Measurements from ENCODE around the gene CYBC1. TPM values are rescaled to one million over a fixed set of nuclear protein-coding genes. Genes with fewer than 3 reads are reported as not detected.
A peak's percentile ranks its signal among the peaks of the same experiment; 100 is the strongest.

CYBC1 gene
- polyA plus RNA-seq, 2 of the 4 experiments (the other 2 are of a cell fraction) = 81.8 to 86.5 TPM

- no peak for TF ChIP-seq E2F6 (IDR thresholded peaks at IDR 0.05; ENCODE audit: borderline replicate concordance, low read depth)
- TF ChIP-seq CBX8 (IDR thresholded peaks at IDR 0.05) = no peak
- no peak for ATAC-seq
- no peak overlapping the region for H3K4me3 ChIP-seq
- H3K27ac ChIP-seq = no peak overlapping the region
- FAIRE-seq = no peak
- H3K4me1 ChIP-seq = peaks cover 15% of the 10 kb centered on the region
- ChIA-PET CTCF (no interaction called here), POLR2A (no interaction called here)
- H3K4me2 ChIP-seq = no peak overlapping the region
- no peak for DNase-seq (ENCODE audit: low read depth in 1 of 2, low spot score in 1 of 2)
- whole genome bisulfite sequencing (ENCODE audit: missing lambda C conversion rate) = 89% methylated on average over 3 of the region's 3 CpGs
- H3K9me3 ChIP-seq = no peaks in the 10 kb centered on the region
Observed at GRCh38 chr17:82452162-82452561, 1.6 kb upstream of the CYBC1 start.

- peak overlapping the region; percentile 69 for H3K4me2 ChIP-seq
- FAIRE-seq (no peak), DNase-seq (ENCODE audit: low read depth in 1 of 2, low spot score in 1 of 2) (no peak), ATAC-seq (peak in 1 of 2 experiments; percentile 8; a peak in 1 of 6 replicates)
- CTCF ChIA-PET = no interaction called here
- no peaks in the 10 kb centered on the region for H3K9me3 ChIP-seq
- 61% methylated on average over 18 of the region's 18 CpGs for WGBS (ENCODE audit: missing lambda C conversion rate)
- peaks cover 13% of the 10 kb centered on the region; the same call in 2 of the 3 replicates for H3K4me1 ChIP-seq
- peak overlapping the region; percentile 85 to 91 for H3K27ac ChIP-seq
- peak overlapping the region; percentile 77 for H3K4me3 ChIP-seq
- TF ChIP-seq KDM1A (IDR thresholded peaks at IDR 0.05; ENCODE audit: low read depth) (peak; percentile 60; the same call in 1 of the 2 replicates), PBX3 (IDR thresholded peaks at IDR 0.05) (no peak)
- POLR2A ChIA-PET = no interaction called here
Observed at GRCh38 chr17:82449883-82450356, 632 bp downstream of the CYBC1 start.

GRCh38 chr17:82449131-82449882 is 1.2 kb downstream of the CYBC1 start:
- POLR2A ChIA-PET = no interaction called here
- ATAC-seq (no peak), FAIRE-seq (no peak), DNase-seq (ENCODE audit: low read depth in 1 of 2, low spot score in 1 of 2) (no peak)
- TF ChIP-seq EP300 (IDR thresholded peaks at IDR 0.05) = no peak
- TF ChIP-seq ZC3H11A (IDR thresholded peaks at IDR 0.05) = no peak
- TF ChIP-seq RNF2 (IDR thresholded peaks at IDR 0.05; ENCODE audit: borderline replicate concordance, low read depth) = no peak
- TF ChIP-seq SMC3 (IDR thresholded peaks at IDR 0.05) = no peak
- no peak for TF ChIP-seq ZFP36 (IDR thresholded peaks at IDR 0.05; ENCODE audit: borderline replicate concordance, partially characterized antibody)
- no peak for TF ChIP-seq RARB (CRISPR knock-in tag; IDR thresholded peaks at IDR 0.05)
- no peak for TF ChIP-seq NPAS2 (CRISPR knock-in tag; IDR thresholded peaks at IDR 0.05; ENCODE audit: borderline replicate concordance)
- no peak for TF ChIP-seq CTCF (IDR thresholded peaks at IDR 0.05)
- 91% methylated on average over 30 of the region's 30 CpGs for WGBS (ENCODE audit: missing lambda C conversion rate)
- Histone ChIP-seq H3K27ac (peak overlapping the region in 1 of 2 experiments; percentile 91; a peak in 4 of 6 replicates), H3K4me1 (peaks cover 13% of the 10 kb centered on the region; the same call in 2 of the 3 replicates), H3K4me3 (peak overlapping the region; percentile 77), H3K9me3 (no peaks in the 10 kb centered on the region), H3K4me2 (peak overlapping the region; percentile 69)
- CTCF ChIA-PET = no interaction called here

- POLR2A ChIA-PET = interaction anchor here (0.6 kb wide), 1 partner anchor 30 kb away, joined by 5 read pairs; the partner anchor contains the start of gene HEXD
- ATAC-seq (no peak), FAIRE-seq (no peak), DNase-seq (ENCODE audit: low read depth in 1 of 2, low spot score in 1 of 2) (no peak)
- no peak overlapping the region for H3K4me2 ChIP-seq
- H3K4me1 ChIP-seq = peaks cover 13% of the 10 kb centered on the region; the same call in 2 of the 3 replicates
- no peaks in the 10 kb centered on the region for H3K9me3 ChIP-seq
- no peak overlapping the region for H3K27ac ChIP-seq
- 93% methylated on average over 11 of the region's 11 CpGs for WGBS (ENCODE audit: missing lambda C conversion rate)
- CTCF ChIA-PET = interaction anchor here (0.7 to 1.0 kb wide), 2 partner anchors 10 to 148 kb away, joined by 3 to 5 read pairs; no protein-coding TSS in a partner anchor
- H3K4me3 ChIP-seq = no peak overlapping the region
- TF ChIP-seq HDAC2 (IDR thresholded peaks at IDR 0.05) (no peak), FOXS1 (CRISPR knock-in tag; IDR thresholded peaks at IDR 0.05) (no peak), REST (IDR thresholded peaks at IDR 0.05) (no peak), RNF2 (IDR thresholded peaks at IDR 0.05; ENCODE audit: borderline replicate concordance, low read depth) (no peak), ZNF302 (CRISPR knock-in tag; IDR thresholded peaks at IDR 0.05) (no peak), FOSL2 (IDR thresholded peaks at IDR 0.05) (no peak), FOSL2 (CRISPR knock-in tag; IDR thresholded peaks at IDR 0.05) (no peak), HES2 (IDR thresholded peaks at IDR 0.05) (no peak), BCL3 (IDR thresholded peaks at IDR 0.05) (no peak), NPAS2 (CRISPR knock-in tag; IDR thresholded peaks at IDR 0.05; ENCODE audit: borderline replicate concordance) (no peak), EP300 (IDR thresholded peaks at IDR 0.05) (no peak)
Observed at GRCh38 chr17:82447876-82448275, 2.7 kb downstream of the CYBC1 start.
